HG03045 (cell line): ENCODE measurements around the gene EML5.
"Not testable (repeated sequence)": the region's sequence is repeated elsewhere in the genome, so short reads cannot be mapped to it uniquely, and the experiment has no call there.

ENCODE experiments used
- ATAC-seq: cut with Tn5 transposase; IDR thresholded peaks from one replicate; pipeline ENCODE4 v1.9.1; 2021; ENCODE audit warnings: mild to moderate bottlenecking, moderate library complexity; ENCODE audit not compliant: unreplicated experiment

The EML5 gene

GRCh38 chr14:88792473-88793258 lies at the start of gene EML5:
Gene EML5 (minus strand): TSS chr14:88792953. CDS start chr14:88792503, 450 bp downstream.
- peak; percentile 84 for ATAC-seq

- no peak for ATAC-seq
Observed at GRCh38 chr14:88842414-88842813, 49.7 kb upstream of the EML5 start.

GRCh38 chr14:88841741-88842140 lies 49.0 kb upstream of the EML5 start:
- ATAC-seq, result no peak

- ATAC-seq, result no peak
Observed at GRCh38 chr14:88840926-88841325, 48.2 kb upstream of the EML5 start.

- ATAC-seq, result no peak
Observed at GRCh38 chr14:88838015-88838414, 45.3 kb upstream of the EML5 start.

- no peak for ATAC-seq
Observed at GRCh38 chr14:88837495-88837894, 44.7 kb upstream of the EML5 start.

- ATAC-seq, result no peak
Observed at GRCh38 chr14:88835661-88836060, 42.9 kb upstream of the EML5 start.

GRCh38 chr14:88834883-88835431 lies 42.2 kb upstream of the EML5 start:
- ATAC-seq, result no peak

- ATAC-seq, result no peak
Observed at GRCh38 chr14:88831284-88831683, 38.5 kb upstream of the EML5 start.

- ATAC-seq, result no peak
Observed at GRCh38 chr14:88829685-88830302, 37.0 kb upstream of the EML5 start.

GRCh38 chr14:88829188-88829587 lies 36.4 kb upstream of the EML5 start:
- no peak for ATAC-seq

- no peak for ATAC-seq
Observed at GRCh38 chr14:88825503-88825902, 32.8 kb upstream of the EML5 start.

GRCh38 chr14:88825078-88825458 lies 32.3 kb upstream of the EML5 start:
- no peak for ATAC-seq

GRCh38 chr14:88824314-88825077 lies 31.7 kb upstream of the EML5 start, which contains the start of gene TTC8:
Gene TTC8 (plus strand): TSS chr14:88824651. CDS start chr14:88824708, 57 bp downstream.
- peak; percentile 99 for ATAC-seq

- ATAC-seq, result peak; percentile 1
Observed at GRCh38 chr14:88823968-88824313, 31.2 kb upstream of the EML5 start.

- no peak for ATAC-seq
Observed at GRCh38 chr14:88821888-88822287, 29.1 kb upstream of the EML5 start.

GRCh38 chr14:88821378-88821777 lies 28.6 kb upstream of the EML5 start:
- no peak for ATAC-seq

- not testable (repeated sequence) for ATAC-seq
Observed at GRCh38 chr14:88819674-88820073, 26.9 kb upstream of the EML5 start.

- no peak for ATAC-seq
Observed at GRCh38 chr14:88818018-88818417, 25.3 kb upstream of the EML5 start.

GRCh38 chr14:88815980-88816379 lies 23.2 kb upstream of the EML5 start:
- no peak for ATAC-seq

- ATAC-seq, result no peak
Observed at GRCh38 chr14:88808359-88808758, 15.6 kb upstream of the EML5 start.
